ENCODE data around the gene NKX1-1. TPM values are rescaled to one million over a fixed set of nuclear protein-coding genes. Genes with fewer than 3 reads are reported as not detected.

The NKX1-1 gene
- total RNA-seq, 1 experiment from 2014 or later: not detected

- peak; percentile 100 for TF ChIP-seq ZBTB43 (CRISPR knock-in tag; IDR thresholded peaks at IDR 0.05)
- TF ChIP-seq NR1H2 (CRISPR knock-in tag; IDR thresholded peaks at IDR 0.05): peak; percentile 100
- TF ChIP-seq HMGA2 (CRISPR knock-in tag; IDR thresholded peaks at IDR 0.05): no peak
- TF ChIP-seq PREB (CRISPR knock-in tag; IDR thresholded peaks at IDR 0.05; ENCODE audit: borderline replicate concordance): peak; percentile 100
- TF ChIP-seq NFYB (CRISPR knock-in tag; conservative IDR thresholded peaks at IDR 0.05; ENCODE audit: low read depth): peak; percentile 92
- peak; percentile 100 for TF ChIP-seq MLX (CRISPR knock-in tag; IDR thresholded peaks at IDR 0.05)
- TF ChIP-seq ZNF121 (CRISPR knock-in tag; IDR thresholded peaks at IDR 0.05): peak; percentile 100
- TF ChIP-seq HMGXB4 (CRISPR knock-in tag; IDR thresholded peaks at IDR 0.05): peak; percentile 100
- TF ChIP-seq CTCF (IDR thresholded peaks at IDR 0.05): no peak
- TF ChIP-seq EMX1 (CRISPR knock-in tag; IDR thresholded peaks at IDR 0.05): peak; percentile 97
- TF ChIP-seq JAZF1 (CRISPR knock-in tag; IDR thresholded peaks at IDR 0.05): no peak
- peak; percentile 100 for TF ChIP-seq SP1 (CRISPR knock-in tag; conservative IDR thresholded peaks at IDR 0.05)
- no peak for TF ChIP-seq GTF2I (CRISPR knock-in tag; conservative IDR thresholded peaks at IDR 0.05)
- TF ChIP-seq CBFB (CRISPR knock-in tag; IDR thresholded peaks at IDR 0.05; ENCODE audit: low read depth): peak; percentile 100
- peak; percentile 100 for TF ChIP-seq JUN (CRISPR knock-in tag; IDR thresholded peaks at IDR 0.05)
- peak; percentile 100 for TF ChIP-seq RELA (CRISPR knock-in tag; IDR thresholded peaks at IDR 0.05; ENCODE audit: borderline replicate concordance)
- TF ChIP-seq E2F4 (CRISPR knock-in tag; IDR thresholded peaks at IDR 0.05; ENCODE audit: borderline replicate concordance, low read depth): peak; percentile 100
- TF ChIP-seq ZNF281 (CRISPR knock-in tag; IDR thresholded peaks at IDR 0.05): peak; percentile 100
- no peak for TF ChIP-seq SOX15 (CRISPR knock-in tag; IDR thresholded peaks at IDR 0.05)
- TF ChIP-seq ATF3 (CRISPR knock-in tag; conservative IDR thresholded peaks at IDR 0.05): peak; percentile 100
- TF ChIP-seq KAT7 (CRISPR knock-in tag; IDR thresholded peaks at IDR 0.05; ENCODE audit: borderline replicate concordance): peak; percentile 100
- peak; percentile 100 for TF ChIP-seq TP53 (CRISPR knock-in tag; IDR thresholded peaks at IDR 0.05)
- TF ChIP-seq ZNF317 (CRISPR knock-in tag; IDR thresholded peaks at IDR 0.05; ENCODE audit: borderline replicate concordance, low read depth): peak; percentile 98
- TF ChIP-seq TEAD1 (CRISPR knock-in tag; IDR thresholded peaks at IDR 0.05): peak; percentile 100
- no peak for TF ChIP-seq CDX4 (CRISPR knock-in tag; IDR thresholded peaks at IDR 0.05; ENCODE audit: borderline replicate concordance)
- no peak for TF ChIP-seq ZMAT4 (CRISPR knock-in tag; IDR thresholded peaks at IDR 0.05)
- TF ChIP-seq ZNF232 (CRISPR knock-in tag; IDR thresholded peaks at IDR 0.05): peak; percentile 100
These were observed 4.5 kb upstream of the NKX1-1 start (continued) for GRCh38 chr4:1410491-1411325.
